ENCODE results near the gene MYCBPAP. TPM values are rescaled to one million over a fixed set of nuclear protein-coding genes. Genes with fewer than 3 reads are reported as not detected.
A peak's percentile ranks its signal among the peaks of the same experiment; 100 is the strongest.

The MYCBPAP gene
- total RNA-seq, 1 donor, result 0.86 TPM

DNA sequence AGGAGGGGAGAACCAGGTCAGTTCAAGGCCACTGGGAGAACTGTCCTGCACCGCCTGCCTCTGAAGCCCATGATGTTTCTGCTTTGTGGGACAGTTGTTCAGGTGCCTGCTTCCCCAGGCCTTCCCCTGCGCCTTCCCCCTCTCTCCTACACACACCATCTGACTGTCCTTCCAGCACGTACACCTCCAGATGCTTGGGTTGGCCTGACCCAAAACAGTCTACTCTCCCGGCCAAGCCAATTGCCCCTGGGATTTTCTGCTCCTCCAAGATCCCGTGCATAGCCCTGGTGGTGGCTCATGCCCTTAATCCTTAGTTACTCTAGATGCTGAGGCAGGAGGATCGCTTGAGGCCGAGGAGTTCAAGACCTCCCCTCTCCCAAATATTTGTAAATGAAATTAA is 30.3 kb upstream of the MYCBPAP start:
- TF ChIP-seq, protein P1, sequence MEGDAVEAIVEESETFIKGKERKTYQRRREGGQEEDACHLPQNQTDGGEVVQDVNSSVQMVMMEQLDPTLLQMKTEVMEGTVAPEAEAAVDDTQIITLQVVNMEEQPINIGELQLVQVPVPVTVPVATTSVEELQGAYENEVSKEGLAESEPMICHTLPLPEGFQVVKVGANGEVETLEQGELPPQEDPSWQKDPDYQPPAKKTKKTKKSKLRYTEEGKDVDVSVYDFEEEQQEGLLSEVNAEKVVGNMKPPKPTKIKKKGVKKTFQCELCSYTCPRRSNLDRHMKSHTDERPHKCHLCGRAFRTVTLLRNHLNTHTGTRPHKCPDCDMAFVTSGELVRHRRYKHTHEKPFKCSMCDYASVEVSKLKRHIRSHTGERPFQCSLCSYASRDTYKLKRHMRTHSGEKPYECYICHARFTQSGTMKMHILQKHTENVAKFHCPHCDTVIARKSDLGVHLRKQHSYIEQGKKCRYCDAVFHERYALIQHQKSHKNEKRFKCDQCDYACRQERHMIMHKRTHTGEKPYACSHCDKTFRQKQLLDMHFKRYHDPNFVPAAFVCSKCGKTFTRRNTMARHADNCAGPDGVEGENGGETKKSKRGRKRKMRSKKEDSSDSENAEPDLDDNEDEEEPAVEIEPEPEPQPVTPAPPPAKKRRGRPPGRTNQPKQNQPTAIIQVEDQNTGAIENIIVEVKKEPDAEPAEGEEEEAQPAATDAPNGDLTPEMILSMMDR (IDR thresholded peaks at IDR 0.05; ENCODE audit: insufficient read depth, low read depth, low read length), result no peak
- no peak for DNase-seq (ENCODE audit: low read depth)
- no peak overlapping the region for H3K4me3 ChIP-seq (ENCODE audit: low read depth, low read length)

DNA sequence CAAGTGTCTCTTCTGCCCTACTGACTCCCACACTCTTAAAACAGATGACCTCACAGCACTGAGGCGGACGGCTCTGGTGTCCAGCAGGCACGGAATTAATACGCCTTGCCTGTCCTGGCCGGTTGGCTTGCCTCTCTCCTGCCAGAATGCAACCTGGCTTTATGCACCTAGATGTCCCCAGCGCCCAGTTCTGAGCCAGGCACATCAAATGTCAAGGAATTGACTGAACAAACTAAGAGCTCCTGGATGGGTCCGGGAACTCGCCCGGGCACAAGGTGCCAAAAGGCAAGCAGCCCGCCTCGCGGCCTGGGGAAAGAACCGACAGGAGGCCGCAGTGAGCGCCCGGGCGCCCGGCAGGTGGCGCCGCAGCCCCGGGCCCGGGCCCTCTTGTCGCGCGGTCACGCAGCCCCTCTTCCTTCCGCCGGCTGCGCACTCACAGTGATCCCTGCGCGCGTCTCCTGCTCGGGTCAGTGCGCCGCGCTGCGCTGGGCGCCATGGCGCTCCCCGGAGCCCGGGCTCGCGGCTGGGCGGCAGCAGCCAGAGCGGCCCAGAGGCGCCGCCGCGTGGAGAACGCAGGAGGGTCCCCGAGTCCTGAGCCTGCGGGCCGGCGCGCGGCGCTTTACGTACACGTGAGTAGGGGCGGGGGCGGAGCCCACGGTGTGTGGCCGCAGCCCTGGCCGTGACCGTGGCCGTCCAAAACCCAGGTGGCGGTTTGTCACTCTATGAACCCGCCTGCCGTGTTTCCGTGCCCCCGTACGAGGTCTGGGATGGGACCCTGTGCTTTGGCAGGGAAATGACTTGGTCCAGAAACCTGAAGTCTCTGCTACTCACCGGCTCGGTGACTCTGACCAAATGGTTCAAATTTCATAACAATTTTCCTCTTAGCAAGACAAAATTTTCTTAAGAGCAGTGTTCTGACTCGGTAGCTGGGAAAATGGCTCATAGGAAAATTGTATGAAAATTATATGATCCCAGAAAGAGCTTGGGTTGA is 29.6 kb upstream of the MYCBPAP start, which contains the start of gene RSAD1:
Gene RSAD1 (plus strand): TSS at position 470 of the 991 bp plus-strand sequence. CDS start 25 bp downstream, at position 495.
- H3K4me3 ChIP-seq (ENCODE audit: low read depth, low read length), result peak within 1 kb of the TSS; percentile 90
- peak; percentile 89 for DNase-seq (ENCODE audit: low read depth)
- TF ChIP-seq, protein P1 (IDR thresholded peaks at IDR 0.05; ENCODE audit: insufficient read depth, low read depth, low read length), result peak; percentile 69

DNA sequence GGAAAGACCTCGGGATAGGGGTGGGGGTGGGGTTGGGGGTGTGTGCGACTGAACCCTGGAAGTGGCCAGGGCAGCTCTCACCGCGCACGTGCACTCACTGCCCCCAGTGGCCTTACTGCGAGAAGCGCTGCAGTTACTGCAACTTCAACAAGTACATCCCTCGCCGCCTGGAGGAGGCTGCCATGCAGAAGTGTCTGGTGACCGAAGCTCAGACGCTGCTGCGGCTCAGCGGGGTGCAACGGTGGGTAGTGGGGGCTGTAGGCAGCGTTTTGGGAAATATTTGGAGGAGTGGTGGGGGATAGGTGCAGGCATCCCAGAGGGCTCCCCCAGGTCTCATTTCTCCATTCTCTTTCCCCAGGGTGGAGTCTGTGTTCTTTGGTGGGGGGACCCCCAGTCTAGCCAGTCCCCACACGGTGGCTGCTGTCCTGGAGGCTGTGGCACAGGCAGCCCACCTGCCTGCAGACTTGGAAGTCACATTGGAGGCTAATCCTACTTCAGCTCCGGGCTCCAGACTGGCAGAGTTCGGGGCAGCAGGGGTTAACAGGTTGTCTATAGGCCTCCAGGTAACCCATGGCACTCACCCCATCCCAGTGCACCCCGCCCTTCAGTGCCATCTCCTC is 28.6 kb upstream of the MYCBPAP start:
- H3K4me3 ChIP-seq (ENCODE audit: low read depth, low read length), result peak overlapping the region; percentile 90
- TF ChIP-seq, protein P1 (IDR thresholded peaks at IDR 0.05; ENCODE audit: insufficient read depth, low read depth, low read length), result peak; percentile 42
- peak; percentile 77 for DNase-seq (ENCODE audit: low read depth)

DNA sequence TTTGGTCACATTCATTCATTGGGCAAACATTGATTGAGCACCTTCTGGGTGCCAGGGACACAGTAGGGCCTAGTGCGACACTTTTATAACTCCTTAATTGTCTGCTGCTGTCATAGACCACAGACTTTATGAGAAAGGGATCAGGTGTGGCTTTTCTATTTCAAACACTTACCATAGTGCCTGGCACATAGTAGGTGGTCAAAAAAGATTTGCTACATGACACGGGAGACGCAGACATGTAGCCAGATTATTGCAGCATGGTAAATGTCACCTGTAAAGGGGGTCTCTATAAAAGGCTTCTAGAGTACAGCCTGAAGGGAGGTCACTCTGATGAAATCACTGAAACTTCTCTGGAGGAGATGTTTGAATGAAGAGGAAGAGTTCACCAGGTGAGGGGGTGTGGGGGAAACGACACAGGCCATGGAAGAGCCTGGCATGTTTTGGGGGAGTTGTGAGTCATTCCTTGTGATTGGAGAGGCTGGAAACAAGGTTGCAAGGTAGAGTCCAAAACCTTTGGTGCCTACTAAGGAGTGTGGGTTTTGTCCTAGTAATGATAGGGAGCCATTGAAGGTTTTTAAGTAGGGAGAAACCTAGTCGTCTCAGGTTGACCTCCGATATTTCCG is 28.0 kb upstream of the MYCBPAP start:
- TF ChIP-seq, protein P1 (IDR thresholded peaks at IDR 0.05; ENCODE audit: insufficient read depth, low read depth, low read length), result no peak
- H3K4me3 ChIP-seq (ENCODE audit: low read depth, low read length), result no peak overlapping the region
- DNase-seq (ENCODE audit: low read depth), result no peak

DNA sequence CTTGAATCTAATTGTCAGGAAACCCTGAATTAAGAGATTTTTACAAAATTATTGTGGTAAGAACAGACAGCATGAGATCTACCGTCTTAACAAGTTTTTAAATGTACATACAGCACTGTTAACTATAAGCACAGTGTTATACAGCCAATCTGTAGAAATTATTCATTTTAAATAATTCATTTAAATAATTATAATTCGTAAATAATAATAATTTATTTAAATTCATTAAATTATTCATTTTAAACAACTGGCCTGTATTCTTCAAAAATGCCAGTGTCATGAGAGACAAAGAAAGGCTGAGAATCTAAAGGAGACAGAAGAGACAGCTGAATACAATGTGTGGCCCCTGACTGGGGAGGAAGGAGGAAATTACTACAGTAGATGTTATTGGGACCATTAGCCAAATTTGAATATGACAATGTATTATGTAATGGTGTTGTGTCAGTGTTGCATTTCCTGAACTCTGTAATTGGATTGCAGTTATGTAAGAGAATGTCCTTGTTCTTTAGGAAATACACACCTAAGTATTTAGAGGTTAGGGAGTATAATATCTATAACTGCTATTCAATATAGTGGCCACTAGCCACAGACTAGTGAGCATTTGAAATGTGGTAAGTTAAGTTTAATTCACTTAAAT is 27.3 kb upstream of the MYCBPAP start:
- no peak overlapping the region for H3K4me3 ChIP-seq (ENCODE audit: low read depth, low read length)
- DNase-seq (ENCODE audit: low read depth), result no peak
- TF ChIP-seq, protein P1 (IDR thresholded peaks at IDR 0.05; ENCODE audit: insufficient read depth, low read depth, low read length), result no peak

DNA sequence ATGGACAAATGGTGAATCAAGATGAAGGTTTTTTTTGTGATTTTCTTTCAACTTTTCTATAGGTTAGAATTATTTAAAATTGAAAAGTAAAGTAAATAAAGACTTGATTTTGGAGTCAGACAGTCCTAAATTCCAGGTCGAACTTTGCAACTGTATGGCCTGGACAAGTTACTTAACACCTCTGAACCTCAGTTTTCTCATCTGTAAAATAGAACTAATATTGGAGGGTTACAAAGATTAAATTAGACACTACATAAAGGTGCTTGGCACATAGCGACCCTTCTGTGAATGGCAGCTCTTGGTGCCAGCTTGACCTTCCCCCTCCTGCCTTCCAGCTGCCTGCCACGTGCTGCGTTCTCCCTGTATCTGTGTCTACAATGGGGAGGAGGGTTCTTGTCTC is 26.6 kb upstream of the MYCBPAP start:
- no peak for DNase-seq (ENCODE audit: low read depth)
- no peak overlapping the region for H3K4me3 ChIP-seq (ENCODE audit: low read depth, low read length)

More for the DNA sequence above, 26.6 kb upstream of the MYCBPAP start:
- TF ChIP-seq, protein P1 (IDR thresholded peaks at IDR 0.05; ENCODE audit: insufficient read depth, low read depth, low read length), result no peak

Measured in fibroblast of villous mesenchyme (primary cell).